GM12801 (cell line): ENCODE data around the gene PACRG.

ENCODE experiments used
- TF ChIP-seq, protein P1 (sequence below): IDR thresholded peaks from one replicate; pipeline ENCODE4 v1.5.1; 2011; ENCODE audit warnings: control low read depth; ENCODE audit not compliant: insufficient read length; ENCODE audit errors: extremely low read depth

PACRG gene

DNA sequence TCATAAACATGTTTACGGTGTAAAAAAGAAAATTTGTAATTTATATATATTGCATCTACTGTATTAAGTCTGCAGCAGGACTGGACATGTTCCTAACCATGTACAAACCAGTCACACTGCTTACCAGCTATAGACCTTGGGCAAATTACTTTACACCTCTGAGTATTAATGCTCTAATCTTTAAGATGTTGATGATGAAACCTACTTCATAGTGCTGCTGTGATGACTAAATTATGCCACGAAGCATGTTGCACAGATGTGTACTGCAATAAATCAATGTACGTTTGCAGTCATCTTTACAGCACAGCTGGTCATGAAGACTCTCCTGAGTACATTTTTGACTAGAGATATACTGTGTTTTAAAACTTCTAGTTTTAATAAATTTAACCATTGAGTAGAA, 42.8 kb upstream of the PACRG start:
- TF ChIP-seq, protein P1, sequence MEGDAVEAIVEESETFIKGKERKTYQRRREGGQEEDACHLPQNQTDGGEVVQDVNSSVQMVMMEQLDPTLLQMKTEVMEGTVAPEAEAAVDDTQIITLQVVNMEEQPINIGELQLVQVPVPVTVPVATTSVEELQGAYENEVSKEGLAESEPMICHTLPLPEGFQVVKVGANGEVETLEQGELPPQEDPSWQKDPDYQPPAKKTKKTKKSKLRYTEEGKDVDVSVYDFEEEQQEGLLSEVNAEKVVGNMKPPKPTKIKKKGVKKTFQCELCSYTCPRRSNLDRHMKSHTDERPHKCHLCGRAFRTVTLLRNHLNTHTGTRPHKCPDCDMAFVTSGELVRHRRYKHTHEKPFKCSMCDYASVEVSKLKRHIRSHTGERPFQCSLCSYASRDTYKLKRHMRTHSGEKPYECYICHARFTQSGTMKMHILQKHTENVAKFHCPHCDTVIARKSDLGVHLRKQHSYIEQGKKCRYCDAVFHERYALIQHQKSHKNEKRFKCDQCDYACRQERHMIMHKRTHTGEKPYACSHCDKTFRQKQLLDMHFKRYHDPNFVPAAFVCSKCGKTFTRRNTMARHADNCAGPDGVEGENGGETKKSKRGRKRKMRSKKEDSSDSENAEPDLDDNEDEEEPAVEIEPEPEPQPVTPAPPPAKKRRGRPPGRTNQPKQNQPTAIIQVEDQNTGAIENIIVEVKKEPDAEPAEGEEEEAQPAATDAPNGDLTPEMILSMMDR: no peak

DNA sequence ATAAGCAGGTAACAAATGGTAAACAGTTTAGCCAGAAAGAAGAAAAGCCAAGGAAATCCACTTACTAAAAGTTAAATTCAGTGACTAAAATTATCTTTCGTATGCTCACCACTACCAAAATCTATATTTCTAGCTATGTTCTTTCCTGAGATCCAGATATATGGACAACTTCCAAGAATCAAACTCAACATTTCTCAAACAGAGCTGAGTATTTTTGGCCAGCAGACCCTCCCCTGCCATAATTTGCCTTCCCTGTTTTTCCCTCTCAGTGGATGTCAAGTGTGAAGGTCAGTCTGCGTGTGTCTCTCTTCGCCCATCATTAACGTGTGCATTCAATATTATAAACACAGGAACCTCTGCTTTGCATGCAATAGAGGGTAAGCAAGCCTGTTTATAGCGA, 42.2 kb upstream of the PACRG start:
- TF ChIP-seq, protein P1: no peak

DNA sequence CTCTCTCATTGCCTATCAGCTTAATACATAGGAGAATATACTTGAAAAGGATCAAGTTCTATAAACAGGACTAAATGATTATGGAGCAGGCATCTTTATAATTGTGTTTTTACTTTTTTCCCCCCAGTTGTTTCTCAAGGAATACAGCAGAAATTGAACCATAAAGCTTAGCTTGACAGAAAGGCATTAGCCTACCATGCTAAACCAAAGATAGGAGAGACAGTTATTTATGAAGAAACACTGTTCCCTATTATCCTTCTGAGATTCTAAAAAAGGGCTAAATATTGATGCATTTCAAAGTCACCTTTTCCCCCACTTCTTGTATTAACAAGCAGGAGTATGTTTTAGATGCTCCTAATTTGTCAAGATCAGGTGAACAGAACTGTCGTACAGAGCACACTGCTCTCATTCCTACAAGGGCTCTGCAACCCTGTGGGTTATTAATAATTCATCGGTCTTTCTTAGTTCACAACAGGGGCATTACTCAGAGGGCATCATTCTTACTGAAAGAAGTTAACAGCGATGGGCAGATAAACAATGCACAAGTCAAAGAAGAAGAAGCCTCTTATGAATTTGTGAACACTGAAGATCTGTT, 38.9 kb upstream of the PACRG start:
- TF ChIP-seq, protein P1: no peak

DNA sequence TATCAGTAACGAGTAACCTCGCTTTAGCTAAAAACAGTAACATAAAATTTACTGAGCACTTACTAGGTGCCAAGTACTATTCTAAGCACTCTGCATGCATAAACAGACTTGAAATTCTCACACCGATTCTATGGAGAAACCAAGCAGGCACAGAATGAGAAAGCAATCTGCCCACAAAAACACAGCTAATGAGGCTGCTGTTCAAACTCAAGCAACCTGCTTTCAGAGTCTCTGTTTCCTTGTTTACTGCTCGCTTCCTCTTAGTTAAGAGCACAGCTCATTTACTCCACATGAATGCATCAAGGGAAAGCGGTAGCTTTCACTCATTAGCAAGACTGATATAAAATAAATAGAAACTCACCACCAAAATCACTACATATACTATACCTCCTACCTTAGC, 37.6 kb upstream of the PACRG start:
- TF ChIP-seq, protein P1: no peak

DNA sequence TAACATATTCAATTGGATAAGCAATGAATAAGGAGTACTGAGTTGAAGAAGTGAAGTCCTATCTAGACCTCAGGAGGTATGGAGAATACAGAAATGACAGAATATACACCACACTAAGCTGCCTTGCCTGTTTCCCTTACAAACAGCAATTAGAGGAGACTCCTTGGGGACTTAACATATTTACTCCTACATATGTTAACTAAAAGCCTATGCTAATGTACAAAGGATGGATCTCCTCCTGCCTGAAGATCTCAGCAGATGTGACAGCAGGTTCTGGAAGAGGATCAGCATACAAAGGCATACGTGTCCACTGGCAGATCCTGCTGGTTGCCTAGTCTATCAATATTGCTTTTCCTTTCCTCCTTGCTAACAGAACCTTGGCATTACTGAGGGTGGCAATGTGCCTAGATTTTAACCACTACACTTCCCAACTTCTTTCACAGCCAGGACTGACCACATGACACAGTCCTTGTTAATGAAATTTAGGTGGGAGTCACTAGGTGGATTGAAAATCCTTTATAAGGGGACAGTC, 29.8 kb upstream of the PACRG start:
- TF ChIP-seq, protein P1: no peak

DNA sequence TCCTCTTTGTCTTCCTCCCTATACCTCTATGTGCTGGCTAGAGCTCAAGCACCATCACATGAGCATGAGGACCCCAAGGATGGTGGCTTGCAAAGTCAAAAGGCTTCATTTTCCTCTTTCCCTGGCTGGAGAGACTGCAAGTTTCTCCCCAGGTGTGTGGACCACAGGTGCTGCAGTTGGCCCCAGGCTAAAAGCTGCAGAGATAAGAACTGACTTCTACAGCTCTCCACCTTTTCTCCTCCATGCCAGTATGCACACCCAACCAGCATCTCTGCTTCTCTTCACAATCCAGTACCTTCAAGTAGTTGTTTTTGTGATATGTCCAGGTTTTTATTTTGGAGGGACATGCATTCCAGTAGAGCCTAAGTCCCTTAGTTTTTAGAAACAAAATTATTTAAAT, 29.3 kb upstream of the PACRG start:
- TF ChIP-seq, protein P1: no peak

DNA sequence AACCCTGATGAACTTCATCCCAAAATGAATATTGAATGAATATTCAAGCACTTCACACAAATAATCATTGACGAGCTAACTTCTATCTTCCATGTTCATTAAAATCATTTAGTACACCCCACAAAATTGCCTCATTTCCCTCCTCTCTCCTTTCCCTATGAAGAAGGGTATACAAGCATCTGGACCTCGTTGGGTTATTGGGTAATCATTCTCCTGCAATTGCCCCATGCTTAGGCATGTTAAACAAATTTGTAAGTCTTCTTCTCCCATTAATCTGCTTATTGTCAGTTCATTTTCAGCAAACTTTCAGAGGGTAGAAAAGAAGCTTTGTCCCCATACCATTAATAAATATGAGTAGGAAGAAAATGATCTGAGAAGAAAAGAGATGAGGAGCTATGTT, 27.8 kb upstream of the PACRG start:
- TF ChIP-seq, protein P1: no peak
